Peyer's patch (tissue), 4 donors: Measurements from ENCODE around the gene GPLD1.

Experiments used
- CTCF ChIP-seq, 6 experiments: fragments of 450-650 bp in 4 of 6; fragments of 200-600 bp in 2 of 6; sonication (generic) in 1 of 6; IDR thresholded peaks; one replicate each; pipeline ENCODE4 v1.5.1; 2017 to 2019; ENCODE audit warnings: antibody characterized with exemption in 6 of 6, mild to moderate bottlenecking in 3 of 6, moderate library complexity in 1 of 6
- POLR2A ChIP-seq, 2 donors: fragments of 450-650 bp; IDR thresholded peaks; one replicate each; pipeline ENCODE4 v1.5.1; 2017; ENCODE audit warnings: antibody characterized with exemption in 2 of 2, mild to moderate bottlenecking in 2 of 2, moderate library complexity in 2 of 2

- TF ChIP-seq CTCF (IDR thresholded peaks at IDR 0.05) (no peak), POLR2A (IDR thresholded peaks at IDR 0.05) (no peak)
Measured at GRCh38 chr6:24378473-24379097, 110.8 kb downstream of the GPLD1 start.
